ENCODE measurements around the gene LTBP3. TPM values are rescaled to one million over a fixed set of nuclear protein-coding genes. Genes with fewer than 3 reads are reported as not detected.
"Not testable (repeated sequence)": the region's sequence is repeated elsewhere in the genome, so short reads cannot be mapped to it uniquely, and the experiment has no call there.

Gene LTBP3
- total and polyA plus RNA-seq, 9 of the 15 experiments (the other 6 are each of a cell fraction or from before 2014, with no cell fraction given) = 0.06 to 20.5 (median 4.8) TPM

DNA sequence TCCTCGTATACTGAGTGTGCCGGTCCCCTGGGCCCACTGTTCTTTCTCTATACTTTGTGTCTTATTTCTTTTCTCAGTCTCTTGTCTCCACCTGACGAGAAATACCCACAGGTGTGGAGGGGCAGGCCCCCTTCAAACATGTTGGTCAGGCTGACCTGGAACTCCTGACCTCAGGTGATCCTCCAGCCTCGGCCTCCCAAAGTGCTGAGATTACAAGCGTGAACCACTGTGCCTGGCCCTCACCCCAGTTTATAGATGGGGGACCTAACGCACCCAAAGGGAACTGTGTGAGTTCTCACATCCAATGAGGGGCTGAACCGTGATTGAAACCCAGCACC is 34.6 kb downstream of the LTBP3 start:
- H3K9me3 ChIP-seq (replicated peaks; ENCODE audit: control insufficient read depth, insufficient read depth, low read depth, low read length); intact Hi-C loops (cut with micrococcal nuclease); in situ Hi-C loops (cut with MboI); ATAC-seq; H3K4me3 ChIP-seq; H4K20me1 ChIP-seq (replicated peaks; ENCODE audit: control insufficient read depth, insufficient read depth, low read length); BruUV-seq (replicated peaks); FAIRE-seq; H3K27me3 ChIP-seq (ENCODE audit: control insufficient read depth in 2 of 2, insufficient read depth in 2 of 2, low read length in 2 of 2); DNase-seq (ENCODE audit: extremely low read depth in 1 of 4, low spot score in 3 of 4); CTCF ChIA-PET (ENCODE audit: low intra/inter-chr PET ratio); H3K9me1 ChIP-seq (ENCODE audit: control insufficient read depth, insufficient read depth, low read length): not testable (repeated sequence)
- Histone ChIP-seq H3K4me1 (replicated peaks in 1 of 2; ENCODE audit: control insufficient read depth in 2 of 2, insufficient read depth in 2 of 2, low read length in 2 of 2) (peaks cover 38 to 40% of the 10 kb centered on the region in 2 experiments), H3K4me2 (ENCODE audit: insufficient read depth, low read length) (peak overlapping the region; percentile 75), H2AFZ (ENCODE audit: low read depth, low read length) (0 out of 2 replicates have a peak overlapping the region, but pooled peaks have one; percentile 78), H3K36me3 (ENCODE audit: control insufficient read depth, insufficient read depth, low read length) (peaks cover 21% of the 10 kb centered on the region; the same call in 2 of the 3 replicates), H3K9ac (ENCODE audit: insufficient read depth in 1 of 2, low read depth in 2 of 2, low read length in 2 of 2) (peak overlapping the region in 1 of 2 experiments; percentile 87; a peak in 2 of 4 replicates), H3K79me2 (ENCODE audit: control insufficient read depth, insufficient read depth, low read length) (peaks cover 26% of the 10 kb centered on the region), H3K27ac (ENCODE audit: extremely low read depth, low read depth, low read length) (peak overlapping the region; percentile 50; the same call in 1 of the 3 replicates)
- POLR2A ChIA-PET = interaction anchor here (1.9 to 6.5 kb wide), 2 partner anchors 24 to 52 kb away, joined by 5 to 47 read pairs; partner anchors contain the start of gene MALAT1
- TF ChIP-seq, protein P1, sequence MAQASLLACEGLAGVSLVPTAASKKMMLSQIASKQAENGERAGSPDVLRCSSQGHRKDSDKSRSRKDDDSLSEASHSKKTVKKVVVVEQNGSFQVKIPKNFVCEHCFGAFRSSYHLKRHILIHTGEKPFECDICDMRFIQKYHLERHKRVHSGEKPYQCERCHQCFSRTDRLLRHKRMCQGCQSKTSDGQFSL (CRISPR knock-in tag; IDR thresholded peaks at IDR 0.05) = peak; percentile 64; the same call in 1 of the 2 replicates
- TF ChIP-seq, protein P1 (tag; IDR thresholded peaks at IDR 0.05) = not testable (repeated sequence)
- WGBS (ENCODE audit: insufficient coverage, low coverage, missing lambda C conversion rate) = 46% methylated on average over 7 of the region's 7 CpGs
